ENCODE measurements around the gene OXCT1. TPM values are rescaled to one million over a fixed set of nuclear protein-coding genes. Genes with fewer than 3 reads are reported as not detected.
A peak's percentile ranks its signal among the peaks of the same experiment; 100 is the strongest.

Gene OXCT1
- total and polyA plus RNA-seq, 2 of the 8 experiments (the other 6 are each of a cell fraction or from before 2014, with no cell fraction given), result 10.1 to 28.2 TPM

DNA sequence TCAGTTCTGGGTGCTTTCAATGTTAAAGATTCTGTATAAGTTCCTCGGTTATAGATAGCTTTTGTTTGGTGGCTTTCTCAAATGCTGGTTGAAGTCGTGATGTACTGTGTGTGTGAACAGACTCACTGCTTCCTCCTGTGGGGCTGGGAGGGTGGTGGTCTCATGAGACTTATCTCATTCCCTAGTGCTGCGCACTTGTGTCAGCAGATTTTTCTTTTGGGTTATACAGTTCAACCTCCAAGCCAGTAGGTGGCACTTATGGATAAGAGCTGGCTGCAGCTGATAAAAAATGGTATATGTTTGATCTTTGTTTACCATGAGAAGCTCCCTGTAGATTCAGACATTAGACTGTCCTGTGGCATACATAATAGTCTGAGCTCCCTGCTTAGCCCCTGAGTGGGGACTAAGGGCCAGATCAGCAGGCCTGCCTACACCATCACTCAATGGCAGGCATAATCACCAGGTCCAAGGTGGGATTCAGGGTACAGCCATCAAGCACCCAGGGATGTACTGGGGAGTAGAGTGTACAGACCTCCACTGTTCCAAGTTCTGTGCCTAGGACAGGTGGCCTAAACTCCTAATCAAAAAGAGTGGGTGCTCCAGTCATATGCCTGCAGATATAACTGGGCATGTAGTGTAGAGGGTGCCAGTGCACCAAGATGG is 174.2 kb downstream of the OXCT1 start:
- no peak overlapping the region for H3K9ac ChIP-seq (replicated peaks in 1 of 4; ENCODE audit: extremely low read depth in 1 of 4, low read depth in 3 of 4, low read length in 3 of 4)
- no peaks in the 10 kb centered on the region for H3K9me3 ChIP-seq (ENCODE audit: insufficient read depth in 2 of 2, low read depth in 1 of 2, low read length in 1 of 2)
- peak overlapping the region; percentile 20; the same call in 1 of the 2 replicates for H4K8ac ChIP-seq (ENCODE audit: extremely low read depth, insufficient read depth, low read length)
- WGBS, 2 experiments (ENCODE audit: extremely low coverage in 1 of 2, insufficient coverage in 1 of 2, insufficient read length in 1 of 2, insufficient replicate concordance in 2 of 2, low coverage in 1 of 2, low lambda C conversion rate in 2 of 2, missing lambda C conversion rate in 1 of 2), result 80% methylated on average over 3 of the region's 3 CpGs; no CpG with 5 or more reads in 1 of the 2 experiments
- no peaks in the 10 kb centered on the region for H4K20me1 ChIP-seq (replicated peaks in 1 of 2; ENCODE audit: control insufficient read depth in 1 of 2, insufficient read depth in 2 of 2, low read length in 2 of 2)
- no peak overlapping the region for H3K4ac ChIP-seq (replicated peaks; ENCODE audit: insufficient read length, low read depth, low read length)
- DNase-seq (ENCODE audit: low read depth in 1 of 2, low spot score in 2 of 2) (no peak), FAIRE-seq (no peak)
- H2AFZ ChIP-seq (ENCODE audit: low read length), result peak overlapping the region; percentile 63; the same call in 1 of the 2 replicates
- H2BK5ac ChIP-seq (ENCODE audit: low read depth, low read length), result no peak overlapping the region
- TF ChIP-seq CHD2 (IDR thresholded peaks at IDR 0.05; ENCODE audit: low read length) (no peak), MAFK (IDR thresholded peaks at IDR 0.05; ENCODE audit: low read depth, low read length) (peak; percentile 26; the same call in 1 of the 2 replicates), SP2 (IDR thresholded peaks at IDR 0.05; ENCODE audit: low read length) (no peak), TEAD4 (IDR thresholded peaks at IDR 0.05; ENCODE audit: low read depth, low read length) (no peak), RFX5 (IDR thresholded peaks at IDR 0.05; ENCODE audit: borderline replicate concordance, low read depth, low read length) (no peak), SP1 (IDR thresholded peaks at IDR 0.05; ENCODE audit: low read depth, low read length) (no peak), RAD21 (IDR thresholded peaks at IDR 0.05 in 1 of 2, conservative IDR thresholded peaks at IDR 0.05 in 1 of 2; ENCODE audit: low read depth in 2 of 2, low read length in 2 of 2) (peak; percentile 52 to 55)
- TF ChIP-seq, protein P1, sequence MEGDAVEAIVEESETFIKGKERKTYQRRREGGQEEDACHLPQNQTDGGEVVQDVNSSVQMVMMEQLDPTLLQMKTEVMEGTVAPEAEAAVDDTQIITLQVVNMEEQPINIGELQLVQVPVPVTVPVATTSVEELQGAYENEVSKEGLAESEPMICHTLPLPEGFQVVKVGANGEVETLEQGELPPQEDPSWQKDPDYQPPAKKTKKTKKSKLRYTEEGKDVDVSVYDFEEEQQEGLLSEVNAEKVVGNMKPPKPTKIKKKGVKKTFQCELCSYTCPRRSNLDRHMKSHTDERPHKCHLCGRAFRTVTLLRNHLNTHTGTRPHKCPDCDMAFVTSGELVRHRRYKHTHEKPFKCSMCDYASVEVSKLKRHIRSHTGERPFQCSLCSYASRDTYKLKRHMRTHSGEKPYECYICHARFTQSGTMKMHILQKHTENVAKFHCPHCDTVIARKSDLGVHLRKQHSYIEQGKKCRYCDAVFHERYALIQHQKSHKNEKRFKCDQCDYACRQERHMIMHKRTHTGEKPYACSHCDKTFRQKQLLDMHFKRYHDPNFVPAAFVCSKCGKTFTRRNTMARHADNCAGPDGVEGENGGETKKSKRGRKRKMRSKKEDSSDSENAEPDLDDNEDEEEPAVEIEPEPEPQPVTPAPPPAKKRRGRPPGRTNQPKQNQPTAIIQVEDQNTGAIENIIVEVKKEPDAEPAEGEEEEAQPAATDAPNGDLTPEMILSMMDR (IDR thresholded peaks at IDR 0.05; ENCODE audit: control extremely low read depth in 1 of 3, insufficient read depth in 1 of 3, low read depth in 1 of 3, low read length in 3 of 3), result peak in 1 of 3 experiments; percentile 45; a peak in 2 of 4 replicates
- TF ChIP-seq, protein P2, sequence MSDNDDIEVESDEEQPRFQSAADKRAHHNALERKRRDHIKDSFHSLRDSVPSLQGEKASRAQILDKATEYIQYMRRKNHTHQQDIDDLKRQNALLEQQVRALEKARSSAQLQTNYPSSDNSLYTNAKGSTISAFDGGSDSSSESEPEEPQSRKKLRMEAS (IDR thresholded peaks at IDR 0.05), result no peak
- no peak overlapping the region for H3K23ac ChIP-seq (ENCODE audit: insufficient read length)
- no peaks in the 10 kb centered on the region for H3K27me3 ChIP-seq (replicated peaks in 1 of 4; ENCODE audit: control insufficient read depth in 3 of 4, extremely low read depth in 1 of 4, insufficient read depth in 3 of 4, low read length in 3 of 4)
- no peaks in the 10 kb centered on the region for H3K36me3 ChIP-seq (ENCODE audit: control insufficient read depth in 2 of 4, insufficient read depth in 4 of 4, low read length in 3 of 4)
- no peak overlapping the region for H4K91ac ChIP-seq (replicated peaks; ENCODE audit: insufficient read length, low read length)
- H2BK20ac ChIP-seq (ENCODE audit: low read length), result no peak overlapping the region
- H3K23me2 ChIP-seq (ENCODE audit: low read depth, low read length), result no peaks in the 10 kb centered on the region
- H2BK15ac ChIP-seq (ENCODE audit: low read length), result no peak overlapping the region
- H3K18ac ChIP-seq (ENCODE audit: extremely low read depth, low read length), result no peak overlapping the region
- H3K4me3 ChIP-seq (ENCODE audit: extremely low read depth in 1 of 4, insufficient read depth in 2 of 4, low read depth in 3 of 4, low read length in 4 of 4), result no peak overlapping the region
- H3K27ac ChIP-seq (ENCODE audit: low read depth, low read length), result no peak overlapping the region
- H2BK12ac ChIP-seq (ENCODE audit: low read depth, low read length), result no peak overlapping the region
- no peak overlapping the region for H2BK120ac ChIP-seq (replicated peaks; ENCODE audit: low read depth, low read length)
- ChIA-PET CTCF (ENCODE audit: partially characterized antibody) (interaction anchor here (0.6 to 2.7 kb wide), 14 partner anchors 12 to 939 kb away, joined by 3 to 16 read pairs (median 4); no protein-coding TSS in a partner anchor), POLR2A (ENCODE audit: partially characterized antibody) (no interaction called here)
- no peak overlapping the region for H3K14ac ChIP-seq (ENCODE audit: insufficient read length)
- H2AK5ac ChIP-seq (ENCODE audit: low read depth, low read length), result no peak overlapping the region
- H3K56ac ChIP-seq (replicated peaks; ENCODE audit: insufficient read length, low read depth, low read length), result no peak overlapping the region
- no peak overlapping the region for H3K4me2 ChIP-seq (ENCODE audit: insufficient read depth in 1 of 2, low read depth in 2 of 2, low read length in 2 of 2)
- H3K4me1 ChIP-seq (replicated peaks in 1 of 4; ENCODE audit: control insufficient read depth in 3 of 4, insufficient read depth in 4 of 4, low read length in 3 of 4), result no peaks in the 10 kb centered on the region
- H4K5ac ChIP-seq (ENCODE audit: insufficient read length, low read depth, low read length), result no peak overlapping the region
- no peaks in the 10 kb centered on the region for H3K79me2 ChIP-seq (ENCODE audit: control insufficient read depth in 1 of 2, insufficient read depth in 2 of 2, low read length in 2 of 2)
- H3K79me1 ChIP-seq (ENCODE audit: low read depth, low read length), result no peaks in the 10 kb centered on the region

Data from H1 (cell line).